ENCODE data around the gene MRTFB.

MRTFB gene

GRCh38 chr16:14298374-14299122, 227.4 kb downstream of the MRTFB start:
- DNase-seq, result no peak

- DNase-seq, result no peak
Observed at GRCh38 chr16:14300705-14301168, 229.6 kb downstream of the MRTFB start.

- no peak for DNase-seq
Observed at GRCh38 chr16:14301169-14302030, 230.3 kb downstream of the MRTFB start.

- no peak for DNase-seq
Observed at GRCh38 chr16:14302031-14302398, 230.9 kb downstream of the MRTFB start.

GRCh38 chr16:14302399-14303181, 231.5 kb downstream of the MRTFB start:
- DNase-seq, result no peak

- DNase-seq, result no peak
Observed at GRCh38 chr16:14303182-14303618, 232.1 kb downstream of the MRTFB start.

- DNase-seq, result no peak
Observed at GRCh38 chr16:14303639-14304394, 232.7 kb downstream of the MRTFB start.

- no peak for DNase-seq
Observed at GRCh38 chr16:14304891-14305460, 233.9 kb downstream of the MRTFB start.

GRCh38 chr16:14306485-14307058, 235.5 kb downstream of the MRTFB start:
- DNase-seq, result no peak

GRCh38 chr16:14307059-14307526, 236.0 kb downstream of the MRTFB start:
- DNase-seq, result no peak

- DNase-seq, result no peak
Observed at GRCh38 chr16:14307527-14308367, 236.6 kb downstream of the MRTFB start.

- DNase-seq, result no peak
Observed at GRCh38 chr16:14308368-14308723, 237.2 kb downstream of the MRTFB start.

- no peak for DNase-seq
Observed at GRCh38 chr16:14309001-14309886, 238.1 kb downstream of the MRTFB start.

GRCh38 chr16:14309906-14310305, 238.8 kb downstream of the MRTFB start:
- DNase-seq, result no peak

GRCh38 chr16:14310519-14310991, 239.4 kb downstream of the MRTFB start:
- no peak for DNase-seq

GRCh38 chr16:14314116-14314515, 243.0 kb downstream of the MRTFB start:
- DNase-seq, result no peak

- DNase-seq, result no peak
Observed at GRCh38 chr16:14315683-14316320, 244.7 kb downstream of the MRTFB start.

Data from activated CD4-positive, alpha-beta T cell treated with anti-CD3 and anti-CD28 coated beads for 1 hour (primary cell).